ENCODE measurements around the gene WDFY4.

The WDFY4 gene

GRCh38 chr10:48884179-48885045 is 199.7 kb downstream of the WDFY4 start:
- DNase-seq, result no peak

- no peak for DNase-seq
These were observed 200.7 kb downstream of the WDFY4 start for GRCh38 chr10:48885376-48885775.

- no peak for DNase-seq
These were observed 203.3 kb downstream of the WDFY4 start for GRCh38 chr10:48887982-48888381.

GRCh38 chr10:48890888-48891850 is 206.5 kb downstream of the WDFY4 start:
- DNase-seq, result no peak

GRCh38 chr10:48894911-48895802 is 210.5 kb downstream of the WDFY4 start:
- DNase-seq, result no peak

GRCh38 chr10:48895803-48896195 is 211.1 kb downstream of the WDFY4 start:
- no peak for DNase-seq

GRCh38 chr10:48896756-48897440 is 212.2 kb downstream of the WDFY4 start:
- no peak for DNase-seq

- no peak for DNase-seq
These were observed 212.7 kb downstream of the WDFY4 start for GRCh38 chr10:48897441-48897790.

GRCh38 chr10:48898426-48898825 is 213.8 kb downstream of the WDFY4 start:
- no peak for DNase-seq

GRCh38 chr10:48899781-48900180 is 215.1 kb downstream of the WDFY4 start:
- no peak for DNase-seq

GRCh38 chr10:48900371-48900801 is 215.7 kb downstream of the WDFY4 start:
- DNase-seq, result no peak

GRCh38 chr10:48901319-48901718 is 216.6 kb downstream of the WDFY4 start:
- no peak for DNase-seq

GRCh38 chr10:48902096-48902495 is 217.4 kb downstream of the WDFY4 start:
- no peak for DNase-seq

GRCh38 chr10:48903151-48903550 is 218.5 kb downstream of the WDFY4 start:
- no peak for DNase-seq

GRCh38 chr10:48904861-48905260 is 220.2 kb downstream of the WDFY4 start:
- no peak for DNase-seq

- DNase-seq, result no peak
These were observed 220.6 kb downstream of the WDFY4 start for GRCh38 chr10:48905311-48905710.

GRCh38 chr10:48906841-48907240 is 222.2 kb downstream of the WDFY4 start:
- no peak for DNase-seq

GRCh38 chr10:48907730-48908129 is 223.1 kb downstream of the WDFY4 start:
- DNase-seq, result no peak

- no peak for DNase-seq
These were observed 225.9 kb downstream of the WDFY4 start for GRCh38 chr10:48910548-48910947.

GRCh38 chr10:48913674-48914073 is 229.0 kb downstream of the WDFY4 start:
- DNase-seq, result no peak

GRCh38 chr10:48923748-48924147 is 239.1 kb downstream of the WDFY4 start:
- DNase-seq, result no peak

- no peak for DNase-seq
These were observed 240.3 kb downstream of the WDFY4 start for GRCh38 chr10:48924988-48925387.

Measured in SHP77 (cell line).